Inferior parietal cortex (tissue), 1 donor: ENCODE results near the gene NPRL2.

ENCODE experiments used
- DNase-seq: peaks from one replicate; pipeline ENCODE4 v3.0.0-alpha.2; 2016; ENCODE audit errors: extremely low spot score

Gene NPRL2

GRCh38 chr3:50350527-50351322 lies at the start of gene NPRL2, which contains the start of gene CYB561D2:
Gene NPRL2 (minus strand): TSS chr3:50350775. CDS start chr3:50350652, 123 bp downstream.
Gene CYB561D2 (plus strand): TSS chr3:50350862. CDS start chr3:50351434, 572 bp downstream.
- DNase-seq = peak; percentile 94

- no peak for DNase-seq
Measured at GRCh38 chr3:50396502-50396901, 45.9 kb upstream of the NPRL2 start.

GRCh38 chr3:50395070-50395860 lies 44.7 kb upstream of the NPRL2 start:
- no peak for DNase-seq

- DNase-seq = no peak
Measured at GRCh38 chr3:50393061-50393460, 42.5 kb upstream of the NPRL2 start.

GRCh38 chr3:50392101-50392715 lies 41.6 kb upstream of the NPRL2 start:
- no peak for DNase-seq

GRCh38 chr3:50390508-50391224 lies 40.1 kb upstream of the NPRL2 start:
- no peak for DNase-seq

GRCh38 chr3:50389414-50389767 lies 38.8 kb upstream of the NPRL2 start:
- no peak for DNase-seq

- DNase-seq = no peak
Measured at GRCh38 chr3:50388720-50389413, 38.3 kb upstream of the NPRL2 start.

GRCh38 chr3:50388016-50388719 lies 37.6 kb upstream of the NPRL2 start:
- DNase-seq = no peak

GRCh38 chr3:50385754-50386153 lies 35.2 kb upstream of the NPRL2 start:
- DNase-seq = no peak

GRCh38 chr3:50383750-50384149 lies 33.2 kb upstream of the NPRL2 start:
- no peak for DNase-seq

- DNase-seq = no peak
Measured at GRCh38 chr3:50382722-50383121, 32.1 kb upstream of the NPRL2 start.

- DNase-seq = no peak
Measured at GRCh38 chr3:50381383-50381782, 30.8 kb upstream of the NPRL2 start.

GRCh38 chr3:50380405-50381085 lies 30.0 kb upstream of the NPRL2 start:
- DNase-seq = no peak

- no peak for DNase-seq
Measured at GRCh38 chr3:50378757-50379156, 28.2 kb upstream of the NPRL2 start.

GRCh38 chr3:50378024-50378423 lies 27.4 kb upstream of the NPRL2 start:
- no peak for DNase-seq

GRCh38 chr3:50375258-50375931 lies 24.8 kb upstream of the NPRL2 start:
- no peak for DNase-seq

- no peak for DNase-seq
Measured at GRCh38 chr3:50374363-50375257, 24.0 kb upstream of the NPRL2 start.
